Panc1 (cell line): Measurements from ENCODE around the gene HOXD3. TPM values are rescaled to one million over a fixed set of nuclear protein-coding genes. Genes with fewer than 3 reads are reported as not detected.

Experiments used
- ATAC-seq: fragments of 200-7000 bp; cut with Tn5 transposase; 2 replicates; pipeline ENCODE4 v1.9.1; 2020; ENCODE audit warnings: mild to moderate bottlenecking, moderate library complexity
- BruUV-seq: library from RNA; stranded (reverse); fragments of 400-500 nt; replicated peaks from 2 replicates; lab custom pipeline; 2021; lab: Mats Ljungman, UMichigan
- CTCF ChIA-PET: fragments of 300-600 bp; sonication (Branson Sonifier 250); formaldehyde crosslinking; loops from one replicate; lab custom pipeline; 2022; ENCODE audit warnings: antibody characterized with exemption; lab: Charles Lee
- POLR2A ChIA-PET: fragments of 300-600 bp; sonication (Branson Sonifier 250); formaldehyde crosslinking; loops from one replicate; lab custom pipeline; 2022; ENCODE audit warnings: antibody characterized with exemption; lab: Charles Lee
- DNase-seq: peaks from one replicate; pipeline ENCODE4 v3.0.0-alpha.2; 2010; ENCODE audit warnings: low read depth, low spot score
- H3K27ac ChIP-seq: 2 replicates; pipeline ENCODE4 v1.5.1; 2011; ENCODE audit warnings: mild to moderate bottlenecking, low read length, inconsistent platforms
- H3K27me3 ChIP-seq: fragments of 200-500 bp; sonication (Bioruptor generic); 2 replicates; pipeline ENCODE4 v1.6.0; 2014; ENCODE audit warnings: low read length, inconsistent platforms; ENCODE audit not compliant: control insufficient read depth, insufficient read depth
- H3K36me3 ChIP-seq: fragments of 200-500 bp; sonication (Bioruptor generic); 2 replicates; pipeline ENCODE4 v1.5.1; 2014; ENCODE audit warnings: inconsistent platforms, mild to moderate bottlenecking, low read length, moderate library complexity; ENCODE audit not compliant: control insufficient read depth, insufficient read depth
- H3K4me1 ChIP-seq: 2 replicates; pipeline ENCODE4 v1.5.1; 2011; ENCODE audit warnings: inconsistent platforms, mild to moderate bottlenecking, low read length, moderate library complexity; ENCODE audit not compliant: control insufficient read depth, insufficient read depth
- H3K4me3 ChIP-seq, 2 experiments: 2 replicates each; pipeline ENCODE4 v1.5.1; 2011 to 2012; ENCODE audit warnings: low read depth in 2 of 2, low read length in 2 of 2, mild to moderate bottlenecking in 2 of 2, inconsistent platforms in 1 of 2, moderate library complexity in 1 of 2
- H3K9me3 ChIP-seq: fragments of 200-500 bp; sonication (Bioruptor generic); 2 replicates; pipeline ENCODE4 v1.5.1; 2014; ENCODE audit warnings: low read depth, mild to moderate bottlenecking, inconsistent platforms, low read length, moderate library complexity; ENCODE audit not compliant: control insufficient read depth, insufficient read depth
- CTCF ChIP-seq: fragments of 450-650 bp; IDR thresholded peaks from 2 replicates; pipeline ENCODE4 v1.5.1; 2017; ENCODE audit warnings: mild to moderate bottlenecking
- POLR2AphosphoS5 ChIP-seq: IDR thresholded peaks from 2 replicates; pipeline ENCODE4 v1.6.1; 2012; ENCODE audit warnings: mild to moderate bottlenecking, low read depth, low read length, moderate library complexity
- SIN3A ChIP-seq: IDR thresholded peaks from 2 replicates; pipeline ENCODE4 v1.6.1; 2012; ENCODE audit warnings: low read depth, mild to moderate bottlenecking, low read length, moderate library complexity, borderline replicate concordance; ENCODE audit not compliant: insufficient read depth
- TCF7L2 ChIP-seq: IDR thresholded peaks from 2 replicates; pipeline ENCODE4 v1.6.1; 2011; ENCODE audit warnings: mild to moderate bottlenecking, low read depth, low read length, inconsistent platforms
- in situ Hi-C: cut with HindIII; loops from 2 replicates; pipeline ENCODE4 v1.10.0; 2016; ENCODE audit warnings: low sequenced_read_pairs, low pct_unique_long_range_greater_than_20kb
- intact Hi-C: fragments of 100-400 bp; cut with micrococcal nuclease; formaldehyde crosslinking; loops from one replicate; pipeline ENCODE4 v1.10.0; 2022; ENCODE audit not compliant: unreplicated experiment
- total RNA-seq: library from RNA; stranded (reverse); gene quantifications from one replicate; pipeline ENCODE4 v1.2.1, GENCODE V29; 2021; ENCODE audit not compliant: unreplicated experiment
- TF ChIP-seq, protein P1 (sequence below), 2 experiments: IDR thresholded peaks; 2 replicates each; pipeline ENCODE4 v1.6.1; 2011 to 2012; ENCODE audit warnings: low read depth in 2 of 2, control low read depth in 1 of 2, low read length in 1 of 2, mild to moderate bottlenecking in 1 of 2, moderate library complexity in 1 of 2; ENCODE audit not compliant: insufficient read depth in 1 of 2

HOXD3 gene
- total RNA-seq, 1 experiment from 2014 or later = 1.8 TPM

DNA sequence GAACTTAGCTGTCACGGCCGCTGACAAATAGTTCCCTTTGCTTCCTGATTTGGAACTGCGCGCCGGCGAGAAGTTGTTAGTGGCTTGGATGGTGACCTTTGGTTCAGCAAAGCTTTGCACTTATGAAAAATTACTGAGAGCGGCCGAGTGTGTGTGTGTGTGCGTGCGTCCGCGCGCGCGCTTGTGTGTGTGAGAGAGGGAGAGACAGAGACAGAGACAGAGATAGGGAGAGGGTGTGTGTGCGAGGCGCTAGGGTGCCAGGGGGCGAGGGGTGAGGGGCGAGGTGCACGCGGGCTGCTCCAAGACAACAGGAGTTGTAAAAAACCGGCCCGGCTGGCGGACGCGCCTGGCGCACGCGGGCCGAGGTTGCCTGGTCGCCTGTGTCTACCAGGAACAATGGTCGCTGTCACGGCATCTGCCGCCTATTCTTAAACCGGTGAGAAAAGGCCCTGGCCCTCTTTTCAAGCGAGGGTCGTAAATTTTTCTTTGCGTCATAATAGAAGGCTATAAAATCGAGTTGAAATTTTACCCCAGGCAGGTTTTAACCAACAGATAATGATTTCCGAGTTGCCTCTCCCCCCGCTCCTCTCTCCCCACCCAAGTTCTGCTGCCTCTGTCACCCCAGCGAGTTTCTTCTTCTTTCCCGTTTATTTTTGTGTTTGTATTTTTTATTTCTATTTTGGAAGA, 535 bp downstream of the HOXD3 start:
- H3K4me1 ChIP-seq = peaks cover 3% of the 10 kb centered on the region; the same call in 1 of the 2 replicates
- no peaks in the 10 kb centered on the region for H3K36me3 ChIP-seq
- H3K9me3 ChIP-seq = no peaks in the 10 kb centered on the region
- TF ChIP-seq, protein P1, sequence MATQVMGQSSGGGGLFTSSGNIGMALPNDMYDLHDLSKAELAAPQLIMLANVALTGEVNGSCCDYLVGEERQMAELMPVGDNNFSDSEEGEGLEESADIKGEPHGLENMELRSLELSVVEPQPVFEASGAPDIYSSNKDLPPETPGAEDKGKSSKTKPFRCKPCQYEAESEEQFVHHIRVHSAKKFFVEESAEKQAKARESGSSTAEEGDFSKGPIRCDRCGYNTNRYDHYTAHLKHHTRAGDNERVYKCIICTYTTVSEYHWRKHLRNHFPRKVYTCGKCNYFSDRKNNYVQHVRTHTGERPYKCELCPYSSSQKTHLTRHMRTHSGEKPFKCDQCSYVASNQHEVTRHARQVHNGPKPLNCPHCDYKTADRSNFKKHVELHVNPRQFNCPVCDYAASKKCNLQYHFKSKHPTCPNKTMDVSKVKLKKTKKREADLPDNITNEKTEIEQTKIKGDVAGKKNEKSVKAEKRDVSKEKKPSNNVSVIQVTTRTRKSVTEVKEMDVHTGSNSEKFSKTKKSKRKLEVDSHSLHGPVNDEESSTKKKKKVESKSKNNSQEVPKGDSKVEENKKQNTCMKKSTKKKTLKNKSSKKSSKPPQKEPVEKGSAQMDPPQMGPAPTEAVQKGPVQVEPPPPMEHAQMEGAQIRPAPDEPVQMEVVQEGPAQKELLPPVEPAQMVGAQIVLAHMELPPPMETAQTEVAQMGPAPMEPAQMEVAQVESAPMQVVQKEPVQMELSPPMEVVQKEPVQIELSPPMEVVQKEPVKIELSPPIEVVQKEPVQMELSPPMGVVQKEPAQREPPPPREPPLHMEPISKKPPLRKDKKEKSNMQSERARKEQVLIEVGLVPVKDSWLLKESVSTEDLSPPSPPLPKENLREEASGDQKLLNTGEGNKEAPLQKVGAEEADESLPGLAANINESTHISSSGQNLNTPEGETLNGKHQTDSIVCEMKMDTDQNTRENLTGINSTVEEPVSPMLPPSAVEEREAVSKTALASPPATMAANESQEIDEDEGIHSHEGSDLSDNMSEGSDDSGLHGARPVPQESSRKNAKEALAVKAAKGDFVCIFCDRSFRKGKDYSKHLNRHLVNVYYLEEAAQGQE (IDR thresholded peaks at IDR 0.05; ENCODE audit: insufficient read depth in 1 of 2, low read depth in 2 of 2, low read length in 1 of 2) = no peak
- TF ChIP-seq TCF7L2 (no peak), CTCF (no peak), SIN3A (no peak), POLR2AphosphoS5 (no peak)
- peak overlapping the region; percentile 51 to 63 for H3K4me3 ChIP-seq
- H3K27ac ChIP-seq = no peak overlapping the region
- ChIA-PET POLR2A (no interaction called here), CTCF (interaction anchor here (0.7 kb wide), 1 partner anchor 397 kb away, joined by 6 read pairs; no protein-coding TSS in a partner anchor)
- DNase-seq = no peak
- in situ Hi-C loops = no loop called here
- H3K27me3 ChIP-seq = peaks cover 2% of the 10 kb centered on the region; the same call in 1 of the 2 replicates
- intact Hi-C loops = no loop called here
- peak; percentile 77 for ATAC-seq
- BruUV-seq = no TSS peak

GRCh38 chr2:176158186-176158591, 1.1 kb downstream of the HOXD3 start:
- ChIA-PET CTCF (interaction anchor here (0.7 kb wide), 1 partner anchor 396 kb away, joined by 6 read pairs; no protein-coding TSS in a partner anchor), POLR2A (no interaction called here)
- Histone ChIP-seq H3K4me3 (peak overlapping the region; percentile 51 to 63; a peak in 3 of 4 replicates), H3K9me3 (no peaks in the 10 kb centered on the region), H3K27ac (no peak overlapping the region), H3K36me3 (no peaks in the 10 kb centered on the region), H3K4me1 (peaks cover 3% of the 10 kb centered on the region; the same call in 1 of the 2 replicates), H3K27me3 (peaks cover 2% of the 10 kb centered on the region; the same call in 1 of the 2 replicates)
- no peak for TF ChIP-seq CTCF
- TF ChIP-seq POLR2AphosphoS5 = no peak
- no peak for TF ChIP-seq SIN3A
- TF ChIP-seq, protein P1 (IDR thresholded peaks at IDR 0.05; ENCODE audit: insufficient read depth in 1 of 2, low read depth in 2 of 2, low read length in 1 of 2) = no peak
- TF ChIP-seq TCF7L2 = no peak
- BruUV-seq = no TSS peak
- ATAC-seq (0 out of 2 replicates have a peak, but pooled peaks have one; percentile 36), DNase-seq (no peak)
- intact Hi-C loops (no loop called here), in situ Hi-C loops (no loop called here)
